Progenitor cell of endocrine pancreas (in vitro differentiated cells): Measurements from ENCODE around the gene NKAIN2. TPM values are rescaled to one million over a fixed set of nuclear protein-coding genes. Genes with fewer than 3 reads are reported as not detected.

Source experiments
- DNase-seq: peaks from one replicate; pipeline ENCODE4 v3.0.0; 2021; ENCODE audit warnings: low spot score; ENCODE audit not compliant: unreplicated experiment
- H3K27ac Mint-ChIP-seq: 2 replicates; pipeline ENCODE4 v1.8.0; 2021; ENCODE audit warnings: mild to moderate bottlenecking, moderate library complexity, mixed read lengths
- H3K27me3 Mint-ChIP-seq: 2 replicates; pipeline ENCODE4 v1.8.0; 2021; ENCODE audit warnings: mixed read lengths
- H3K36me3 Mint-ChIP-seq: 2 replicates; pipeline ENCODE4 v1.8.0; 2022; ENCODE audit warnings: mixed read lengths; ENCODE audit not compliant: insufficient read depth
- H3K4me1 Mint-ChIP-seq: 2 replicates; pipeline ENCODE4 v1.8.0; 2021; ENCODE audit warnings: low read depth, mixed read lengths
- H3K4me3 Mint-ChIP-seq: 2 replicates; pipeline ENCODE4 v1.8.0; 2021; ENCODE audit warnings: low read depth, mild to moderate bottlenecking, moderate library complexity, mixed read lengths
- H3K9me3 Mint-ChIP-seq: 2 replicates; pipeline ENCODE4 v1.8.0; 2021; ENCODE audit warnings: low read depth, mixed read lengths
- CTCF ChIP-seq: fragments of 200-600 bp; sonication (generic); IDR thresholded peaks from one replicate; pipeline ENCODE4 v1.5.0; 2021; ENCODE audit warnings: antibody characterized with exemption, mild to moderate bottlenecking; ENCODE audit not compliant: unreplicated experiment
- total RNA-seq: library from RNA; stranded (reverse); gene quantifications from 2 replicates; pipeline ENCODE4 v1.2.1, GENCODE V29; 2021

Gene NKAIN2
- total RNA-seq, 1 donor from 2014 or later, result 2.5 TPM

GRCh38 chr6:124812067-124812466 lies 1008.4 kb downstream of the NKAIN2 start:
- no peak for DNase-seq
- Mint-ChIP-seq H3K36me3 (no peaks in the 10 kb centered on the region), H3K27me3 (peaks cover 22% of the 10 kb centered on the region), H3K4me1 (no peaks in the 10 kb centered on the region), H3K27ac (no peak overlapping the region), H3K9me3 (no peaks in the 10 kb centered on the region), H3K4me3 (no peak overlapping the region)
- TF ChIP-seq CTCF, result no peak

- Mint-ChIP-seq H3K4me1 (peaks cover 6% of the 10 kb centered on the region), H3K27ac (no peak overlapping the region), H3K36me3 (no peaks in the 10 kb centered on the region), H3K4me3 (no peak overlapping the region), H3K9me3 (peaks cover 4% of the 10 kb centered on the region), H3K27me3 (peaks cover 43% of the 10 kb centered on the region)
- no peak for TF ChIP-seq CTCF
- no peak for DNase-seq
Measured at GRCh38 chr6:124819346-124819745, 1015.7 kb downstream of the NKAIN2 start.

- peaks cover 20% of the 10 kb centered on the region for H3K4me1 Mint-ChIP-seq
- TF ChIP-seq CTCF, result no peak
- H3K27ac Mint-ChIP-seq, result no peak overlapping the region
- peaks cover 43% of the 10 kb centered on the region for H3K27me3 Mint-ChIP-seq
- H3K36me3 Mint-ChIP-seq, result no peaks in the 10 kb centered on the region
- H3K4me3 Mint-ChIP-seq, result no peak overlapping the region
- no peak for DNase-seq
- H3K9me3 Mint-ChIP-seq, result peaks cover 4% of the 10 kb centered on the region
Measured at GRCh38 chr6:124822204-124822613, 1018.5 kb downstream of the NKAIN2 start.

- Mint-ChIP-seq H3K36me3 (no peaks in the 10 kb centered on the region), H3K4me1 (peaks cover 25% of the 10 kb centered on the region), H3K4me3 (no peak overlapping the region), H3K27ac (no peak overlapping the region), H3K9me3 (peaks cover 4% of the 10 kb centered on the region), H3K27me3 (peaks cover 48% of the 10 kb centered on the region)
- no peak for DNase-seq
- TF ChIP-seq CTCF, result no peak
Measured at GRCh38 chr6:124822721-124823120, 1019.1 kb downstream of the NKAIN2 start.

- Mint-ChIP-seq H3K27ac (no peak overlapping the region), H3K36me3 (no peaks in the 10 kb centered on the region), H3K4me1 (peaks cover 28% of the 10 kb centered on the region), H3K9me3 (peaks cover 4% of the 10 kb centered on the region), H3K4me3 (no peak overlapping the region), H3K27me3 (peaks cover 51% of the 10 kb centered on the region)
- DNase-seq, result no peak
- TF ChIP-seq CTCF, result no peak
Measured at GRCh38 chr6:124823240-124824111, 1019.8 kb downstream of the NKAIN2 start.
